ENCODE measurements around the gene PDE3A.

DNA sequence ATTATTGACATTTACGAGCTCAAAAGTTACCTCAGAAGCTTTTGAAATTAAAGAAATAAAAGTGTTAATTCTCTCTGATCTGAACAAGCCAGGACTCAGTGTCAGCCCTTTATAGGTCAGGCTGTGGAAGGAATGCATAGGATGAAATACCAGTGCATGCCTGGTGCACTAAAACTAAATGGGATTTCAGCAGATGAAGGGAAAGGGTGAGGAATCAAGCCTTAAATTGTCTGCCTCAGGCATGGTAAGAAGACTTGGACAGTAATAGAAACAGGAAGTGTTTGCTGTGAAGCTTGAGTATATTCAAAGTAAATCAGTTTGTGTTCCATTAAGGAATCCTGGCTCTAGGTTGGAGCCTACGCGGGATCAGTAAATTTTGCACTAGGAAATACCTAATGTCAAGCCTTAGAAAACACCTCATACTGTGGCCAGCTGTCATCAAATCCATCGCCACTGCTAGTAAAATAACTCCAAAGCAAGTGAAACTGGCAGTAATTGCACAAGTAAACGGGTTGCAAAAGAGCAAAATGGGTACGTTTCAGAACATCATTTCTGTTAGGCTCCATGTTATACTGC lies 76.3 kb downstream of the PDE3A start:
- no peak for TF ChIP-seq EZH2phosphoT487 (IDR thresholded peaks at IDR 0.05; ENCODE audit: borderline replicate concordance, low read depth, low read length)
- TF ChIP-seq, protein P1, sequence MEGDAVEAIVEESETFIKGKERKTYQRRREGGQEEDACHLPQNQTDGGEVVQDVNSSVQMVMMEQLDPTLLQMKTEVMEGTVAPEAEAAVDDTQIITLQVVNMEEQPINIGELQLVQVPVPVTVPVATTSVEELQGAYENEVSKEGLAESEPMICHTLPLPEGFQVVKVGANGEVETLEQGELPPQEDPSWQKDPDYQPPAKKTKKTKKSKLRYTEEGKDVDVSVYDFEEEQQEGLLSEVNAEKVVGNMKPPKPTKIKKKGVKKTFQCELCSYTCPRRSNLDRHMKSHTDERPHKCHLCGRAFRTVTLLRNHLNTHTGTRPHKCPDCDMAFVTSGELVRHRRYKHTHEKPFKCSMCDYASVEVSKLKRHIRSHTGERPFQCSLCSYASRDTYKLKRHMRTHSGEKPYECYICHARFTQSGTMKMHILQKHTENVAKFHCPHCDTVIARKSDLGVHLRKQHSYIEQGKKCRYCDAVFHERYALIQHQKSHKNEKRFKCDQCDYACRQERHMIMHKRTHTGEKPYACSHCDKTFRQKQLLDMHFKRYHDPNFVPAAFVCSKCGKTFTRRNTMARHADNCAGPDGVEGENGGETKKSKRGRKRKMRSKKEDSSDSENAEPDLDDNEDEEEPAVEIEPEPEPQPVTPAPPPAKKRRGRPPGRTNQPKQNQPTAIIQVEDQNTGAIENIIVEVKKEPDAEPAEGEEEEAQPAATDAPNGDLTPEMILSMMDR (conservative IDR thresholded peaks at IDR 0.05; ENCODE audit: low read length): no peak
